ENCODE measurements around the gene CALHM6.

The CALHM6 gene

GRCh38 chr6:116463301-116463700 lies 2.1 kb downstream of the CALHM6 start:
- no peak for TF ChIP-seq CTCF (conservative IDR thresholded peaks at IDR 0.05)

GRCh38 chr6:116465246-116465645 lies 4.1 kb downstream of the CALHM6 start:
- H3K27ac ChIP-seq = peak overlapping the region; percentile 37
- TF ChIP-seq CTCF (conservative IDR thresholded peaks at IDR 0.05) = no peak

More at GRCh38 chr6:116463301-116463700, 2.1 kb downstream of the CALHM6 start:
- H3K27ac ChIP-seq = no peak overlapping the region

GRCh38 chr6:116467096-116467495 lies 5.9 kb downstream of the CALHM6 start:
- TF ChIP-seq CTCF (conservative IDR thresholded peaks at IDR 0.05) = no peak

GRCh38 chr6:116467514-116467913 lies 6.3 kb downstream of the CALHM6 start:
- H3K27ac ChIP-seq = no peak overlapping the region
- no peak for TF ChIP-seq CTCF (conservative IDR thresholded peaks at IDR 0.05)

More at GRCh38 chr6:116467096-116467495, 5.9 kb downstream of the CALHM6 start:
- no peak overlapping the region for H3K27ac ChIP-seq

GRCh38 chr6:116468293-116468692 lies 7.1 kb downstream of the CALHM6 start:
- no peak for TF ChIP-seq CTCF (conservative IDR thresholded peaks at IDR 0.05)
- H3K27ac ChIP-seq = no peak overlapping the region

- no peak overlapping the region for H3K27ac ChIP-seq
- TF ChIP-seq CTCF (conservative IDR thresholded peaks at IDR 0.05) = no peak
These were observed 10.4 kb downstream of the CALHM6 start for GRCh38 chr6:116471531-116471930.

- TF ChIP-seq CTCF (conservative IDR thresholded peaks at IDR 0.05) = no peak
- H3K27ac ChIP-seq = no peak overlapping the region
These were observed 11.5 kb downstream of the CALHM6 start for GRCh38 chr6:116472706-116473105.
